NCI-H345 (cell line): ENCODE results near the gene MRRF.

Experiments
- DNase-seq: peaks from one replicate; lab custom pipeline; 2025; lab: John Stamatoyannopoulos, UW

The MRRF gene

GRCh38 chr9:122228568-122229484 is 35.9 kb upstream of the MRRF start, which contains the start of gene LHX6:
LHX6 (minus strand) TSS chr9:122228957; CDS start chr9:122228740, 217 bp downstream.
- DNase-seq, result peak; percentile 34

DNA sequence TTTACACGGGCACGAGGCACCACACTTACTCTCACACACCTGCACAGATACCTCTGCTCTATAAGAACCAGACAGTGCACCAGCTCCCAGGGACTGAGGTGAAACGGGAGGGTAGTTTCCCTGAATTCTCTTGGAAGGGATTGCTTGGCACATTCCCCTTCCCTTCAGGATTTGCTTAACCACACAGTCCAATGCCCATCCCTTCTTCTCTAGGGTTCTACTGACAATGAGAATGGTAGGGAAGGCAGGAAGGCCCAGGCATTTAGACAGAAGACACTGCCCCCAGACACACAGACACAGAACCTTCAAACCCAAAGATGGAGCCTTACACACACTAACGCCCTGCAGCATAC is 35.2 kb upstream of the MRRF start:
- no peak for DNase-seq

- DNase-seq, result no peak
These were observed 31.8 kb upstream of the MRRF start for GRCh38 chr9:122232796-122233306.

- DNase-seq, result no peak
These were observed 30.5 kb upstream of the MRRF start for GRCh38 chr9:122234022-122234748.

DNA sequence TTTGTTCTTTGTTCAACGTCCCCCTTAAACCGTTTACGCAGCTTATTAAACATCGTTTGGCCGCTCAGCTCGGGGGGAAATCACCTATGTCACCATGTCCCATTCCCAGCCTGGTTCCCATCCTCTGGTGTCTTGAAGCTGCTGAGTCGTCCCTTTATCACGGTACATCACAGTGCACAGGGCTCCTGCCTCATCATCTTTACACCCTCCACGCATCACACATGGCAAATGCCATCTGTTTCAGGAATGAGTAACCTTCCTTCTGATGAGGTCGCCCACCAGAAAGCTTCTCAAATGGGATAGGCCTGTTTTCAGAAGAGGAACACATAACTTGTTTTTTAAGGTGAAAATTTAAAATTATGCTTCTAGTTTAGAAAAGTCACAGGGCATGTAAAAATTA is 28.0 kb upstream of the MRRF start:
- DNase-seq, result no peak

GRCh38 chr9:122239722-122240121 is 25.0 kb upstream of the MRRF start:
- DNase-seq, result no peak

DNA sequence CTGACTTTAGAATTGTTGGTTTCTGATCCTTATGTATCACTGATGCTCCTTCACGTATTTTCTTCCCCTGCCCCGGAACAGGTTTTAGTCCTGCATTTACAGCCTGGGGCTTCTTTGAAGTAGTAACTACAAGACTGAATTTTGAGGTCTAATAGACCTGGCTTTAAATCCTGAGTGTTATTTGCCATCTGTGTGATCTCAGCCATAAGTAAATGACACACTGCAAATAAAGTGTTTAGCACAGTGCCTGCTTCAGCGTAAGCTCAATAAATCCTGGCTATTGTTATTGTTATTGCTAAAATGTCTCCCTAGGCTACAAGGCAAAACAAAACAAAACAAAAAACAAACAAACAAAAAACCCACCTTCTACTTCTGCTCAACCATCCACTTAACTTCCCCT is 20.3 kb upstream of the MRRF start:
- no peak for DNase-seq

- DNase-seq, result no peak
These were observed 18.0 kb upstream of the MRRF start for GRCh38 chr9:122246666-122247065.

- DNase-seq, result no peak
These were observed 16.2 kb upstream of the MRRF start for GRCh38 chr9:122248448-122248865.

DNA sequence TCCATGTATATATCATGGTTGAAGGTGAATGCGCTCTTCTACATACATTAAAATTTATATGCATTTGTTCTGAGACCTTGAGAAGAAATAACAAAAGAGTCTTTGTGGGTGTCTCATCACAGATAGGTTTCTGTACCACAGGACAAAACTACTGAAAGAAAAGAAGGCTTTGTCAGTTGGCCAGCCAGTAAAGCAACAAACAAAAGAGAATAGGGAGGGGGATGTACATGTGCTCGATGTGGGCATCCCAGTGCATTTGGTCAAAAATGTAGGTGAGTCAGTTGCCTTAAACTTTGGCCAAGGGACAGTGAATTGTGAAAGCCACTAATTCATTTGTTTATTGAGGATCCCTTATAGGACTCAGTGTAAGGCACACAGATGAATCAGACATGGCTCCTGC is 13.3 kb upstream of the MRRF start:
- DNase-seq, result no peak

- DNase-seq, result no peak
These were observed 11.9 kb upstream of the MRRF start for GRCh38 chr9:122252796-122253195.

DNA sequence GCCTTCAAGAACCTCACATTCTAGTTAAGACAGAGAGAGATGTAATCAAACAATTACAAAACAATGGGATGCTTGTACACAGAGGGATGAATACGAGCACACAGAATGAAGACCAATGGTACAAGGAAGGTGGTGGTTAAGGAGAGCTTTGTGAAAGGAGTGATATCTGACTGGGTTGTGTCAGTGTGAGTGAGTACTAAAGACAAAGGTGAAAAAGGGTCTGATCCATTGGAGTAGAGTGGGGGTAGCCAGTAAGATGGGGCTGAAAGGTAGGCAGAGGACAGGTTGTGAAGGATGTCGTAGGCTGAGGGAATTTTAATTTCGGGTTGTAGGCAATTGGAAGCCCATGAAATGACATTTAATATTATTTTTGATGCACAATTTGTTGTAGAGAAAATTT is 9.9 kb upstream of the MRRF start:
- no peak for DNase-seq

GRCh38 chr9:122256206-122256605 is 8.5 kb upstream of the MRRF start:
- no peak for DNase-seq

GRCh38 chr9:122258886-122259415 is 5.7 kb upstream of the MRRF start:
- DNase-seq, result no peak

DNA sequence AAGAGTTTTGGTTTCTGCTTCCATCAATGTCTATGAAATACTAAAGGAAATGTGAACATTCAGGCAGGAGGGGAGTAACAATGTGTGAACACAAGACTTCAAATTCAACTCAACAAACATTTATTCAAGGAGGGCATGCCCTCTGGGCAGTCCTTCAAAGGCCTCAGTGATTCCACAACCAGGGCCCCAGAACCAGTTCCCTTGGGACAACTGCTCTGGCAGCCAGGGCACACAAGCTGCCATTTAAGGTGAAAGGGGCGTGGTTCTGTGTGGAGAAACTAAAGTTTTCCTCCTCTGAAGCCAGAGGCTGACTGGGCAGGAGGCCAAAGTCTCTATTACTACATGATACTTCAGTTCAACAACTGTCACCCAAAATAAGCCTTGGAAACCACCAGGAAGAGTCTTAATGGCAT is 3.2 kb upstream of the MRRF start:
- DNase-seq, result peak; percentile 39

GRCh38 chr9:122262073-122262472 is 2.6 kb upstream of the MRRF start:
- DNase-seq, result no peak

DNA sequence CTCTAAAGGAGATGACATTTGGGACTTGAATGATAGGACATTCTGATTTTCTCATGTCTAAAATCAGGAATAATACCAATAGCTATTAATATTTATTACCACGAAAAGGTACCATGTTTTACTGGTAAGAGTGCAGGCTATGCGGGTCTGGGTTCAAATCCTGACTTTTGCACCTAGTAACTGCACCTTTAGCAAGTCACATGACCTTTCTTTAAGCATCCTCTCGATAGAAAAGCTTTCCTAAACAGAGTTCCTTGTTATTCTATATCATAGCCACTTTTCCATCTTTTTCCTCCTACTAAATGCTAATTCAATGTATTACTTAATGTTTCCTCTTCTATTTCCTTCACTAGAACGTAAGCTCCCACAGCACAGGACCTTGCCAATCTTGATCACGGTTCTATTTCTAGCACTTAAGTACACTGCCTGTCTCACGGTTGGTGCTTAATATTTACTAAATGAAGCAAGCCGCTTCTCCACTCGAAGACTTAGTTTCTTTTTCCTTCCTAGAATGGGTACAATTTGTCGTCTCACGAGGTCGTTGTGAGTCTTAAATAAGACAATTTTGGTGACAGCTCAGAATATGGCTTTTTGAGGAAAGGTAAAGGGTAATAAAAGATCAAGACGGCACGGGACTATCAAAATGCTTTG is 858 bp upstream of the MRRF start:
- DNase-seq, result no peak

- DNase-seq, result peak; percentile 21
These were observed 650 bp downstream of the MRRF start for GRCh38 chr9:122265149-122265915.

GRCh38 chr9:122268041-122268814 is 3.5 kb downstream of the MRRF start:
- DNase-seq, result no peak

GRCh38 chr9:122274055-122274454 is 9.4 kb downstream of the MRRF start:
- DNase-seq, result no peak

GRCh38 chr9:122276096-122276495 is 11.4 kb downstream of the MRRF start:
- DNase-seq, result no peak
